ENCODE results near the gene PKDCC. TPM values are rescaled to one million over a fixed set of nuclear protein-coding genes. Genes with fewer than 3 reads are reported as not detected.

PKDCC gene
- total and polyA plus RNA-seq, 4 donors: 73.6 to 131 (median 103) TPM

- Histone ChIP-seq H3K27ac (ENCODE audit: low read depth in 1 of 2, low read length in 1 of 2) (no peak overlapping the region), H3K9ac (ENCODE audit: insufficient read depth in 1 of 2, low read length in 2 of 2) (no peak overlapping the region), H3K27me3 (ENCODE audit: control insufficient read depth in 3 of 3, insufficient read depth in 3 of 3, low read length in 2 of 3) (no peaks in the 10 kb centered on the region), H3K9me3 (ENCODE audit: control insufficient read depth in 4 of 4, insufficient read depth in 3 of 4, low read length in 3 of 4) (no peaks in the 10 kb centered on the region), H3K36me3 (ENCODE audit: control insufficient read depth in 4 of 4, insufficient read depth in 4 of 4, low read length in 4 of 4) (no peaks in the 10 kb centered on the region), H3K4me3 (no peak overlapping the region), H3K4me1 (ENCODE audit: control insufficient read depth in 5 of 5, insufficient read depth in 5 of 5, low read length in 5 of 5) (peaks cover 3 to 22% (median 9%) of the 10 kb centered on the region in 5 donors)
- TF ChIP-seq, protein P1, sequence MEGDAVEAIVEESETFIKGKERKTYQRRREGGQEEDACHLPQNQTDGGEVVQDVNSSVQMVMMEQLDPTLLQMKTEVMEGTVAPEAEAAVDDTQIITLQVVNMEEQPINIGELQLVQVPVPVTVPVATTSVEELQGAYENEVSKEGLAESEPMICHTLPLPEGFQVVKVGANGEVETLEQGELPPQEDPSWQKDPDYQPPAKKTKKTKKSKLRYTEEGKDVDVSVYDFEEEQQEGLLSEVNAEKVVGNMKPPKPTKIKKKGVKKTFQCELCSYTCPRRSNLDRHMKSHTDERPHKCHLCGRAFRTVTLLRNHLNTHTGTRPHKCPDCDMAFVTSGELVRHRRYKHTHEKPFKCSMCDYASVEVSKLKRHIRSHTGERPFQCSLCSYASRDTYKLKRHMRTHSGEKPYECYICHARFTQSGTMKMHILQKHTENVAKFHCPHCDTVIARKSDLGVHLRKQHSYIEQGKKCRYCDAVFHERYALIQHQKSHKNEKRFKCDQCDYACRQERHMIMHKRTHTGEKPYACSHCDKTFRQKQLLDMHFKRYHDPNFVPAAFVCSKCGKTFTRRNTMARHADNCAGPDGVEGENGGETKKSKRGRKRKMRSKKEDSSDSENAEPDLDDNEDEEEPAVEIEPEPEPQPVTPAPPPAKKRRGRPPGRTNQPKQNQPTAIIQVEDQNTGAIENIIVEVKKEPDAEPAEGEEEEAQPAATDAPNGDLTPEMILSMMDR (IDR thresholded peaks at IDR 0.05; ENCODE audit: control extremely low read depth, extremely low read depth): no peak
- ATAC-seq (ENCODE audit: insufficient read depth, low FRiP score) (no peak), DNase-seq (no peak)
- 95 to 100% methylated on average over 1 of the region's 1 CpG for WGBS, 2 donors
Observed at GRCh38 chr2:42030829-42031228, 17.0 kb upstream of the PKDCC start.

DNA sequence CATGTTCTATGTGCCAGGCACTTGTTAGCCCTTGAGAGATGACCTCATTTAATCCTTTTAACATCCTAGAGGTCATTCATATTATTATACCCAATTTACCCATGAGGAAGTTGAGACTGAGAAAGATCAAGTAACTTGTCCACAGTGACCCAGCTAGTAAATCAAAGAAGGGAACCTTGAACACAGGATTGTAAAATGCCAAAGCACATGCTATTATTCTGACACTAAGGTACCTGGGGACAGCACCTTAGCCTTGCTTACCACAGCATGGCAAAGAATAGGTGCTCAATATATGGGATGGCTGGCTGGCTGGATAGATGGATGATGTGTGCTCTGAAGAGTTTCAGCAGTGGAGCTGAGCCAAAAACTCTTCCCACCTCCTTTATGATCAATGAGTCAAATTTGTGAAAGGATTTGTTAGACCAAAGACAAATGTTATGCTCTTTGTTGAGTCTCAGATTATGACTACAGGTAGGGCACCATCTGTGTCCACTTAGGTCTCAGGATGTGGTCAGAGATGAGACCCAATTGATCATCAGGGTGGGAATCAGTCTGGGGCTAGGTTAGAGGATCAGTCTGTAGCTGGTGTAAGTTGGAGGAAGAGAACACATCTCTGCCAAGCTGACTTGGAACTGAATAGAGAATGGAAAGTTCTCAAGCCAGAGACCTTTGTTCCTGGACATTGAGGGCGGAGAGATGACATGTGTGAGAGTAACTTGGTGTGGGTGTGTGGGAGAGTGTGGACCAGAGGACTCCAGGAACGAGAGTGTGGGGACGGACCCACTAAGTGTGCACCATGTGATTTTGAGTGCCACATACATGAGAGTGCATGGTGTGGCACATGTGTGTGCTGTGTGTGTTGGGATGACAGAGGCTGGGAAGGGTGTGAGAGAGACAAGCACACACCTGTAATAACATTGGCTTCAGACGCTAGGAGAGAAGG, 16.3 kb upstream of the PKDCC start:
- TF ChIP-seq, protein P1 (IDR thresholded peaks at IDR 0.05; ENCODE audit: control extremely low read depth, extremely low read depth): no peak
- H3K36me3 ChIP-seq (ENCODE audit: control insufficient read depth in 4 of 4, insufficient read depth in 4 of 4, low read length in 4 of 4): no peaks in the 10 kb centered on the region
- H3K4me1 ChIP-seq (ENCODE audit: control insufficient read depth in 5 of 5, insufficient read depth in 5 of 5, low read length in 5 of 5): peaks cover 3 to 22% (median 9%) of the 10 kb centered on the region in 5 donors
- H3K27me3 ChIP-seq (ENCODE audit: control insufficient read depth in 3 of 3, insufficient read depth in 3 of 3, low read length in 2 of 3): no peaks in the 10 kb centered on the region
- no peak for ATAC-seq (ENCODE audit: insufficient read depth, low FRiP score)
- no peak overlapping the region for H3K9ac ChIP-seq (ENCODE audit: insufficient read depth in 1 of 2, low read length in 2 of 2)
- 87 to 91% methylated on average over 4 of the region's 4 CpGs for WGBS, 2 donors
- no peak overlapping the region for H3K4me3 ChIP-seq
- peak overlapping the region in 1 of 2 donors; percentile 18 for H3K27ac ChIP-seq (ENCODE audit: low read depth in 1 of 2, low read length in 1 of 2)
- DNase-seq: no peak
- no peaks in the 10 kb centered on the region for H3K9me3 ChIP-seq (ENCODE audit: control insufficient read depth in 4 of 4, insufficient read depth in 3 of 4, low read length in 3 of 4)

GRCh38 chr2:42032224-42032620, 15.6 kb upstream of the PKDCC start:
- 82% methylated on average over 6 of the region's 6 CpGs for WGBS, 2 donors
- Histone ChIP-seq H3K4me3 (no peak overlapping the region), H3K4me1 (ENCODE audit: control insufficient read depth in 5 of 5, insufficient read depth in 5 of 5, low read length in 5 of 5) (peaks cover 3 to 22% (median 8%) of the 10 kb centered on the region in 5 donors), H3K27ac (ENCODE audit: low read depth in 1 of 2, low read length in 1 of 2) (peak overlapping the region in 1 of 2 donors; percentile 18), H3K27me3 (ENCODE audit: control insufficient read depth in 3 of 3, insufficient read depth in 3 of 3, low read length in 2 of 3) (no peaks in the 10 kb centered on the region), H3K36me3 (ENCODE audit: control insufficient read depth in 4 of 4, insufficient read depth in 4 of 4, low read length in 4 of 4) (no peaks in the 10 kb centered on the region), H3K9me3 (ENCODE audit: control insufficient read depth in 4 of 4, insufficient read depth in 3 of 4, low read length in 3 of 4) (no peaks in the 10 kb centered on the region), H3K9ac (ENCODE audit: insufficient read depth in 1 of 2, low read length in 2 of 2) (no peak overlapping the region)
- TF ChIP-seq, protein P1 (IDR thresholded peaks at IDR 0.05; ENCODE audit: control extremely low read depth, extremely low read depth): no peak
- DNase-seq: no peak
- no peak for ATAC-seq (ENCODE audit: insufficient read depth, low FRiP score)
